GM13977 (cell line): ENCODE results near the gene ST14.
"Not testable (repeated sequence)": the region's sequence is repeated elsewhere in the genome, so short reads cannot be mapped to it uniquely, and the experiment has no call there.

Source experiments
- DNase-seq: peaks from one replicate; pipeline ENCODE4 v3.0.0; 2012; ENCODE audit warnings: low spot score
- in situ Hi-C: fragments of 300-500 bp; cut with MboI; formaldehyde crosslinking; loops from one replicate; pipeline ENCODE4 v1.12.0; 2022; ENCODE audit warnings: low sequenced_read_pairs, low pct_unique_long_range_greater_than_20kb, mixed read lengths, inconsistent platforms; ENCODE audit not compliant: unreplicated experiment
- TF ChIP-seq, protein P1 (sequence below): IDR thresholded peaks from 2 replicates; pipeline ENCODE4 v1.5.1; 2012; ENCODE audit warnings: mild to moderate bottlenecking, control low read depth; ENCODE audit not compliant: insufficient read depth; ENCODE audit errors: extremely low read depth, missing control alignments

The ST14 gene

DNA sequence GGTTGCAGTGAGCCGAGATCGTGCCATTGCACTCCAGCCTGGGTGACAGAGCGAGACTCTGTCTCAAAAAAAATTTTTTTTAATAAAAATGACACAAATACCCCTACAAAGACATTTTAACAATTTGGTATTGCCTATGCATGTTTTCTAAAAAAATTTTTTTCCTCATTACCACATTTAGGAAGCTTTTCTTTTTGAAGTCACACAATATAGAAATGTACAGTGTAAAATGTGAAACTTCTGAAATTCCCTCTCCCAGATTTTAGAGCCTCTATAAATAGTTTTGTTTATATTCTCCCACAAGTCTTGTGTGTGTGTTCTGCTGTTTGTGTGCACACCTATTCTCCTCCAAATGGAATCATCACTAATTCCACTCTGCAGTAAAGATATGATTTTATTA lies 7.6 kb downstream of the ST14 start:
- no peak for DNase-seq
- in situ Hi-C loops, result no loop called here
- TF ChIP-seq, protein P1, sequence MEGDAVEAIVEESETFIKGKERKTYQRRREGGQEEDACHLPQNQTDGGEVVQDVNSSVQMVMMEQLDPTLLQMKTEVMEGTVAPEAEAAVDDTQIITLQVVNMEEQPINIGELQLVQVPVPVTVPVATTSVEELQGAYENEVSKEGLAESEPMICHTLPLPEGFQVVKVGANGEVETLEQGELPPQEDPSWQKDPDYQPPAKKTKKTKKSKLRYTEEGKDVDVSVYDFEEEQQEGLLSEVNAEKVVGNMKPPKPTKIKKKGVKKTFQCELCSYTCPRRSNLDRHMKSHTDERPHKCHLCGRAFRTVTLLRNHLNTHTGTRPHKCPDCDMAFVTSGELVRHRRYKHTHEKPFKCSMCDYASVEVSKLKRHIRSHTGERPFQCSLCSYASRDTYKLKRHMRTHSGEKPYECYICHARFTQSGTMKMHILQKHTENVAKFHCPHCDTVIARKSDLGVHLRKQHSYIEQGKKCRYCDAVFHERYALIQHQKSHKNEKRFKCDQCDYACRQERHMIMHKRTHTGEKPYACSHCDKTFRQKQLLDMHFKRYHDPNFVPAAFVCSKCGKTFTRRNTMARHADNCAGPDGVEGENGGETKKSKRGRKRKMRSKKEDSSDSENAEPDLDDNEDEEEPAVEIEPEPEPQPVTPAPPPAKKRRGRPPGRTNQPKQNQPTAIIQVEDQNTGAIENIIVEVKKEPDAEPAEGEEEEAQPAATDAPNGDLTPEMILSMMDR, result no peak

DNA sequence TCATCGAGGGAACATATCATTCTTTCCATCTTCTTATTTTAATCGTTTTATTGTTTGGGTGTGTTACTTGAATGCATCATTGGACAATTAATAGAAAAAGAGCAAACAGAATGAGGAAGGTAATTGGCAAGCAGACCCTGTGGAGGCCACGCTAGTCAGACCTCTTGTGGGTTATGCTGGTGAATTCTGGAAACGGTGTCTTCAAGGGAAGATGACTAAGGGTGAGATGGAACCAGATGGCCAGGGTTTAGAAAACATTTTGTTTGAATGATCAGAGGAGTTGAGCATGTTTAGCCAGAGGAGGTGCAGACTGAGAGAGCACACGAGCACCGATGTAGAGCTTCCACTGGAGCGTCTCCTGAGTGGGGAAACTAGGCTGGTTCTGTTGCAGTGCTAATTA lies 8.5 kb downstream of the ST14 start:
- in situ Hi-C loops, result no loop called here
- no peak for DNase-seq
- TF ChIP-seq, protein P1, result no peak

DNA sequence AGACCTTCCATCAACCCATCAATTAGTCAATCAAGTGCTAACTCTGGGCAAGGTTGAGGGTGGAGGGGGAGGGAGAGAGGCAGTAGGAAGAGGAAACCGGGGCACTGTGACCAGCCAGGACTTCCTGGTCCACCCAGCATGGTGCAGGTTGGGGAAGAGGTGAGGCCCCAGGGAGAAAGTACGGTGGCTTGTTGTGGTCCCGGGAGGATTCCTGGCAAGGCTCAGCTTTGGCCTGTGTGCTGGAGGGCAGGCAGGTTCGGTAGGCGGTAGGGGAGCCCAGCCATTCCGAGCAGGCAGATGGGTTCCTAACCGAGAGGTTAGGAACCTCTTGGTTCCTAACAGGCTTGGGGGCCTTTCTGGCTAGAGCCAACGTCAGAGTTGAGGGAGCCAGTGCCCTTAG lies 10.8 kb downstream of the ST14 start:
- no peak for DNase-seq
- in situ Hi-C loops, result no loop called here
- TF ChIP-seq, protein P1, result no peak

DNA sequence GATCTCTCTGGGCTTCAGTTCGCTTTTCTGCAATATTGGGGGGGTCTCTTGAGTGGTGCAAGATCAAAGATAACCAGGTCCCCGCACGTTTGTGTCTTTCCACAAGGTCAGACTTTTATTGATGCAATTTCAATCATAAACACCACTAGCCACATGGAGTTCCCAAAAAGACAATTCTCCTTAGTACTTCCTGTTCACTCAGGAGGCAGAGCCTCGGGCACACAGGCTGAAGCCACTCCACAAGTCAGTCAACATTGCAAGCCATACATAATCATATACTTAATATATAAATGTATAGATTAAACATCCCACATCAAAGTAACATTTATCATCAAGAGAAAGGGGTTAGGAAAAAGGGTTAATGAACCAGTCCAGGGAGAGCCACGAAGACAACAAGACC lies 12.0 kb downstream of the ST14 start:
- DNase-seq, result no peak
- TF ChIP-seq, protein P1, result no peak
- in situ Hi-C loops, result no loop called here

DNA sequence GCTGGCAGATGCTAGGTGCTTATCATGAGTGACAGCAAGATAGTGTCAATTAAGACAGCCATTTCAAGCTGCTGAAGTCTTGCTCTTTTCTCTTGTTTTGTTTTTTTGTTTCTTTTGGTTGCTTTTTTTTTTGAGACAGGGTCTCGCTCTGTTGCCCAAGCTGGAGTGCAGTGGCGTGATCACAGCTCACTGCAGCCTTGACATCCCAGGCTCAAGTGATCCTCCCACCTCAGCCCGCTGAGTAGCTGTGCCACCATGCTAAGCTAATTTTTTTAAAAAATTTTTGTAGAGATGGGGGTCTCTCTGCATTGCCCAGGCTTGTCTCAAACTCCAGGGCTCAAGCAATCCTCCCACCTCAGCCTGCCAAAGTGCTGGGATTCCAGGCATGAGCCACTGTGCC lies 12.4 kb downstream of the ST14 start:
- DNase-seq, in situ Hi-C loops: not testable (repeated sequence)

DNA sequence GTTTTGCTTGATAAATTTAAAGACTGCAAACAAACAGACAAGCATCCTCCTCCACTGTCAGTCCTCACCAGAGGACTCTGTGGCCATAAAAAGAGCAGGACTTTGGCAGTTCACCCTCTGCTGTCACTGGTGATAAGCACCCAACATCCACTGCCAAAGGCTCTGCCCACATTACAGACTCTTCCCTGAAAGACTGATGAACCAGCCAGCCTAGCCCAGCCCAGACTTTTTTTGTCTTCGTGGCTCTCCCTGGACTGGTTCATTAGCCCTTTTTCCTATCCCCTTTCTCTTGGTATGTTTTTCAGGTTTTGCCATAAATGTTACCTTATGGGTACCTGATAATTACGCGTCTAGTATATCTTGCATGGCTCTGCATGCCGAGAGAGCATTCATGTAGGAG lies 15.1 kb downstream of the ST14 start:
- DNase-seq, result no peak
- TF ChIP-seq, protein P1, result no peak
- in situ Hi-C loops, result no loop called here

DNA sequence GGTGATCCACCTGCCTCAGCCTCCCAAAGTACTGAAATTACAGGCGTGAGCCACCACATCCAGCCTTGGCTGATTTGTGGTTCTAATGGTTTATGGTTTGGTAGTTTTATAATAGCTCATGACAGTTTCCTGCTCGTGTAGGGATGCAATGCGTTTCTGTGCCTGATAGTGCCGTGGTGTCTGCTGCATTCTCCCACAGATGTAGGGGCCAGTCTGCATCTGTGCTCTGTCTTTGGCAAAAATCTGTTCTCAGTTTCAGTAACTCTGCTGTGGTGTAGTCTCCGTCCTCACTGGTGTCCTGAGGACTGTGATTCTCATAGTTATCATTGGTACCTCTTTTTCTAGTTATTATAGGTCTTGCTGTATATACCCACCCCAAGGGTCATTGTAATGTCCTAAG lies 16.3 kb downstream of the ST14 start:
- TF ChIP-seq, protein P1, result no peak
- DNase-seq, result no peak
- in situ Hi-C loops, result no loop called here
